Esophagus squamous epithelium (tissue), 4 donors: ENCODE data around the gene TGFBR3.

Source experiments
- POLR2A ChIP-seq, 4 donors: fragments of 450-650 bp; IDR thresholded peaks; one replicate each; pipeline ENCODE4 v1.6.1; 2017; ENCODE audit warnings: antibody characterized with exemption in 4 of 4, mild to moderate bottlenecking in 4 of 4, moderate library complexity in 3 of 4
- TF ChIP-seq, protein P1 (sequence below), 6 experiments: fragments of 450-650 bp in 4 of 6; fragments of 200-600 bp in 2 of 6; sonication (generic) in 2 of 6; IDR thresholded peaks; one replicate each; pipeline ENCODE4 v1.5.1; 2016 to 2019; ENCODE audit warnings: antibody characterized with exemption in 6 of 6, mild to moderate bottlenecking in 4 of 6, moderate library complexity in 4 of 6

DNA sequence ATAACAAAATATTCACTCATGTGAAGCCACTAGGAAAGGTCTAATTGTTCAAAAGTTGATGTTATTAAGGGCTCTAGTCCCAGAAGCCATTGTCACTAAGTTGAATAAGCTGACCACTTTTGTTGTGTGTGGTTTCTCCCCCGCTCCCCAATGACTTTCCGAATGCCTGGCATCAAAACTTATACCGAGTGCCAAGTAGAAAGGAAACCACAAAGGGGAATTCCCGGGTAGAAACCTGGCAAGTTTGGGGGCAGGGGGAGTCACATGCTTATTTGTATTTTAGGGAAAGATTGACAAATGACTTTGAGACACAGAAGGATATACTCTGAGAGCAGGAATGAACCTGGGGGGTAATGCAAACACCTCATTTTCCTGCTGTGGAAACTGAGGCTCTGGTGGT is 154.1 kb downstream of the TGFBR3 start:
- TF ChIP-seq, protein P1, sequence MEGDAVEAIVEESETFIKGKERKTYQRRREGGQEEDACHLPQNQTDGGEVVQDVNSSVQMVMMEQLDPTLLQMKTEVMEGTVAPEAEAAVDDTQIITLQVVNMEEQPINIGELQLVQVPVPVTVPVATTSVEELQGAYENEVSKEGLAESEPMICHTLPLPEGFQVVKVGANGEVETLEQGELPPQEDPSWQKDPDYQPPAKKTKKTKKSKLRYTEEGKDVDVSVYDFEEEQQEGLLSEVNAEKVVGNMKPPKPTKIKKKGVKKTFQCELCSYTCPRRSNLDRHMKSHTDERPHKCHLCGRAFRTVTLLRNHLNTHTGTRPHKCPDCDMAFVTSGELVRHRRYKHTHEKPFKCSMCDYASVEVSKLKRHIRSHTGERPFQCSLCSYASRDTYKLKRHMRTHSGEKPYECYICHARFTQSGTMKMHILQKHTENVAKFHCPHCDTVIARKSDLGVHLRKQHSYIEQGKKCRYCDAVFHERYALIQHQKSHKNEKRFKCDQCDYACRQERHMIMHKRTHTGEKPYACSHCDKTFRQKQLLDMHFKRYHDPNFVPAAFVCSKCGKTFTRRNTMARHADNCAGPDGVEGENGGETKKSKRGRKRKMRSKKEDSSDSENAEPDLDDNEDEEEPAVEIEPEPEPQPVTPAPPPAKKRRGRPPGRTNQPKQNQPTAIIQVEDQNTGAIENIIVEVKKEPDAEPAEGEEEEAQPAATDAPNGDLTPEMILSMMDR (IDR thresholded peaks at IDR 0.05): no peak
- TF ChIP-seq POLR2A (IDR thresholded peaks at IDR 0.05): no peak
